Cardiac muscle cell (in vitro differentiated cells and primary cell): ENCODE results near the gene TTC28. TPM values are rescaled to one million over a fixed set of nuclear protein-coding genes. Genes with fewer than 3 reads are reported as not detected.

Experiments used
- DNase-seq, 2 donors: peaks; one replicate each; pipeline versions ENCODE4 v3.0.0 to v3.0.0-alpha.2; 2010 to 2017; ENCODE audit warnings: low read depth in 1 of 2, low spot score in 1 of 2
- H3K27ac ChIP-seq: fragments of 200-600 bp; sonication (generic); 2 replicates; pipeline ENCODE4 v1.5.1; 2016
- H3K27me3 ChIP-seq: fragments of 200-600 bp; sonication (generic); 2 replicates; pipeline ENCODE4 v1.6.0; 2016; ENCODE audit warnings: control low read depth
- H3K36me3 ChIP-seq: fragments of 200-600 bp; sonication (generic); 2 replicates; pipeline ENCODE4 v1.5.1; 2016; ENCODE audit warnings: control low read depth
- H3K4me1 ChIP-seq: fragments of 200-600 bp; sonication (generic); 2 replicates; pipeline ENCODE4 v1.8.1; 2017; ENCODE audit warnings: low read depth, mild to moderate bottlenecking, mixed run types
- H3K4me3 ChIP-seq: fragments of 200-600 bp; sonication (generic); 2 replicates; pipeline ENCODE4 v1.5.1; 2016; ENCODE audit warnings: mild to moderate bottlenecking
- H3K9me3 ChIP-seq: fragments of 200-600 bp; sonication (generic); 2 replicates; pipeline ENCODE4 v1.5.1; 2017; ENCODE audit warnings: low read depth, mild to moderate bottlenecking, control low read depth
- CTCF ChIP-seq: IDR thresholded peaks from 2 replicates; pipeline ENCODE4 v1.5.1; 2012; ENCODE audit warnings: low read depth, mild to moderate bottlenecking, low read length
- polyA plus RNA-seq: library from polyadenylated mRNA; unstranded; fragments of >200 nt; fragmentation: Nextera tagmentation; extraction: Ambion mirVana; gene quantifications from 2 replicates; pipeline ENCODE4 v1.2.1, GENCODE V29; 2016
- total RNA-seq: library from RNA; depleted of rRNA; stranded (reverse); fragments of >200 nt; gene quantifications from 2 replicates; pipeline ENCODE4 v1.2.3, GENCODE V29; 2016

TTC28 gene
- total and polyA plus RNA-seq, 2 experiments from 2014 or later, result 27.3 to 109 TPM

- Histone ChIP-seq H3K4me1 (peaks cover 25% of the 10 kb centered on the region), H3K9me3 (no peaks in the 10 kb centered on the region), H3K27me3 (no peaks in the 10 kb centered on the region), H3K27ac (peak overlapping the region; percentile 41), H3K36me3 (no peaks in the 10 kb centered on the region), H3K4me3 (no peak overlapping the region)
- TF ChIP-seq CTCF, result no peak
- DNase-seq, result peak; percentile 5 to 88
These were observed 539.7 kb downstream of the TTC28 start for GRCh38 chr22:28139961-28140360.

GRCh38 chr22:28139516-28139915, 540.1 kb downstream of the TTC28 start:
- Histone ChIP-seq H3K27ac (peak overlapping the region; percentile 41), H3K36me3 (no peaks in the 10 kb centered on the region), H3K4me3 (no peak overlapping the region), H3K4me1 (peaks cover 25% of the 10 kb centered on the region), H3K27me3 (no peaks in the 10 kb centered on the region), H3K9me3 (no peaks in the 10 kb centered on the region)
- no peak for DNase-seq
- no peak for TF ChIP-seq CTCF

- no peaks in the 10 kb centered on the region for H3K36me3 ChIP-seq
- H3K4me3 ChIP-seq, result no peak overlapping the region
- no peak overlapping the region for H3K27ac ChIP-seq
- no peak for TF ChIP-seq CTCF
- no peaks in the 10 kb centered on the region for H3K27me3 ChIP-seq
- H3K4me1 ChIP-seq, result peaks cover 19% of the 10 kb centered on the region
- DNase-seq, result no peak
- no peaks in the 10 kb centered on the region for H3K9me3 ChIP-seq
These were observed 542.6 kb downstream of the TTC28 start for GRCh38 chr22:28137036-28137435.

- Histone ChIP-seq H3K4me3 (no peak overlapping the region), H3K4me1 (peaks cover under 1% of the 10 kb centered on the region), H3K9me3 (no peaks in the 10 kb centered on the region), H3K27me3 (no peaks in the 10 kb centered on the region), H3K36me3 (no peaks in the 10 kb centered on the region), H3K27ac (no peak overlapping the region)
- DNase-seq, result no peak
- no peak for TF ChIP-seq CTCF
These were observed 547.2 kb downstream of the TTC28 start for GRCh38 chr22:28132466-28132865.

GRCh38 chr22:28129319-28129962, 550.2 kb downstream of the TTC28 start:
- Histone ChIP-seq H3K36me3 (no peaks in the 10 kb centered on the region), H3K4me3 (no peak overlapping the region), H3K27me3 (no peaks in the 10 kb centered on the region), H3K27ac (no peak overlapping the region), H3K9me3 (no peaks in the 10 kb centered on the region), H3K4me1 (peaks cover 6% of the 10 kb centered on the region)
- no peak for TF ChIP-seq CTCF
- no peak for DNase-seq
